ENCODE results near the gene HPCAL1.
"Not testable (repeated sequence)": the region's sequence is repeated elsewhere in the genome, so short reads cannot be mapped to it uniquely, and the experiment has no call there.

Gene HPCAL1

GRCh38 chr2:10285556-10286198, 17.0 kb upstream of the HPCAL1 start:
- DNase-seq, result no peak

- no peak for DNase-seq
Observed at GRCh38 chr2:10286216-10287037, 16.3 kb upstream of the HPCAL1 start.

DNA sequence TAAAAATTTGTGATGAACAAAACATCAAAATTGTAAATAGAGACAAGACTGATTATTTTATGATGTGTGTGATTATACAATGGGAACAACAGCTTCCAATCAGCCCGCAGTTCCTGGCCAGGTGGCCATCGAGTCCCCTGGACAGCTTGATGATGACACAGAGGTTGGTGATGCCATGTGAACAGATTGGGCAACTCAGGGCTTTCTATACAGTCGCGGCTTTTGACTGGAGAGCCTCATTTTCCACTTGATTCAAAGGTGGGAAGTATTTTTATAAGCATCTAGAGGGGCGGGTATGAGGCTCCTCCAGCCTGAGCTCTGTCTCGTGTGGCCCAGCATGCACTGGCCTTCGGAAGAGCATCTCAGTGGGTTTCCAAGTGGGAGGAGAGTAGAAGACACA, 14.9 kb upstream of the HPCAL1 start:
- no peak for DNase-seq

DNA sequence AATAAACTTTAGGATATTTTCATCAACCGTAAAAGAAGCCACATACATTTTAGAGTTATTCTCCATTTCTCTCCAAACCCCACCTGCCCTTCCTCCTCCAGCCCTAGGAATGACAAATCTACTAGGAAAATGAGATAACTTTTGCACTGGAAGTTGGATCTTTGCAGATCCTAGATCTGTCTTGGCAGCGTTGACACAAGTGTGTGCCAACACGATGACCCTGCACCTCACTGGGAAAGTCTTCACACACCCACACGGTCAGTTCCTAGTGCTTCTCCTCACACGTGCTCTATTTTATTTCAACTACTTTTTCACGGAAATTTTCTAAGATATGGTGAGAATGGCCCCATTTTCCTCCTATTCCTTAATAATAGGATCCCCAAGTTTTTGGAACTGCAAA, 14.1 kb upstream of the HPCAL1 start:
- DNase-seq, result no peak

DNA sequence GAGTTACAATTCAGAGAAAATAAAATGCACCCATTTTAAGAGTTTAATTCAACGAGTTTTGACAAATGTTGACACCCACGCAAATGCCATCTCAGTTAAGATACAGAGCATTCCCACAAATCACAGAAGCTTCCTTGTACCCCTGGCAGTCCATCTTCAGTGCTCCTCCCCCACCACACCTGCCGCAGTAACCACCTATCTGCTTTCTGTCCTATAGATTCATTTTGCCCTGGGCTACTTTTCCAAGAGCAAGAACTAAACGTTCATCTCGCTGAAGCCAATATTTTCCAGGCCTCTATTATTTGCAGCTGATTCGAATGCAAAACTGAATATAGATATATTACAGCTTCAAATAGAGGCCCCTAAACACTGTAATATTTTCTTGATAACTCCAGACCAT, 13.4 kb upstream of the HPCAL1 start:
- DNase-seq, result no peak

DNA sequence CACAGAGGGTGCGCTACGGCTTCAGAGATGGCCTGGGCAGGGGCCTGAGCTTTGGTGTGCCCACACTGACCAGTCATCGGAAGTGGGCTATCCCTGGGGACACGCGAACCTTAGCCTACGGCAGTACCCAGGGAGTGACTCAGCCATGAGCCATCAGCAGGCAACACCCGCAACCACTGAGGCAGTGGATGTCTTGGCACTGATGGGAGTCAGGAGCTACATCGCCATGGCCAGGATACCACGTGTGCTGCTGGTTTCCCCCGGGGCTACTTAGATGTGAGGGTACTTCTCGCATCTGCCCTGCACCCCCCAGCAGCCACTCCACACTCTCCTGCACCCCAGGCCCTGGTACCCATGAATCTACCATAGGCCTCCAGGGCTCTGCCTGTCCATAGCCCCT, 12.8 kb upstream of the HPCAL1 start:
- DNase-seq, result no peak

DNA sequence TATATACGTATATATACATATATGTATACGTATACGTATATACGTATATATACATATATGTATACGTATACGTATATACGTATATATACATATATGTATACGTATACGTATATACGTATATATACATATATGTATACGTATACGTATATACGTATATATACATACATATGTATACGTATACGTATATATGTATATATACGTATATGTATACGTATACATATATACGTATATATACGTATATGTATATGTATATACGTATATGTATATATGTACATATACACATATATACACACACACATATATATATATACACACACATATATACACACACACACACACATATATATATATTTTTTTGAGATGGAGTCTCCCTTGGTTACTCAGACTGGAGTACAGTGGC, 11.3 kb upstream of the HPCAL1 start:
- not testable (repeated sequence) for DNase-seq

GRCh38 chr2:10292033-10292432, 10.7 kb upstream of the HPCAL1 start:
- no peak for DNase-seq

DNA sequence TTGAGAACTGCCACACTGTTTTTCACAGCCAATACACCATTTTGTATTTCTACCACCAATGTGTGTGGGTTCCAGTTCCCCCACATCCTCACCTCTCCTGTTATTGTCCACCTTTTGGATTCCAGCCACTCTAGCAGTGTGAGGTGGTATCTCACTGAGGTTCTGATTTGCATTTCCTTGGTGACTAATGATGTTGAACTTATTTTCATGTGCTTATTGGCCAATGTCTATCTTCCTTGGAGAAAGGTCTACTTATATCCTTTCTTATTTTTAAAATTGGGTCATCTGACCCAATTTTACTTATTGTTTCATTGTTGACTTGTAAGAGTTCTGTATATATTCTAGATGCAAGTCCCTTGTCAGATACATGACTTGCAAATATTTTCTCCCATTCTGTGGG, 9.1 kb upstream of the HPCAL1 start:
- no peak for DNase-seq

DNA sequence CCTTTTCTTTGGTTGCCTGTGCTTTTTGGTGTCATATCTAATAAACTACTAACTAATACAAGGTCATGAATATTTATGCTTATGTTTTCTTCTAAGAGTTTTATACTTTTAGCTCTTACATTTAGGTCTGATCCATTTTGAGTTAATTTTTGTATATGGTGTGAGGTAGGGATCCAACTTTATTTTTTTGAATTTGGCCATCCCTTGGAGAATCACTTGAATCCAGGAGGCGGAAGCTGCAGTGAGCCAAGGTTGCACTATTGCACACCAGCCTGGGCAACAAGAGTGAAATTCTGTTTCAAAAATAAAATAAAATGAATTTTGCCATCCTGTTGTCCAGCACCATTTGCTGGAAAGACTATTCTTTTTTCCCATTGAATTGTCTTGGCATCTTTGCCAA, 8.6 kb upstream of the HPCAL1 start:
- DNase-seq, result no peak

- DNase-seq, result not testable (repeated sequence)
Observed at GRCh38 chr2:10295649-10296048, 7.1 kb upstream of the HPCAL1 start.

DNA sequence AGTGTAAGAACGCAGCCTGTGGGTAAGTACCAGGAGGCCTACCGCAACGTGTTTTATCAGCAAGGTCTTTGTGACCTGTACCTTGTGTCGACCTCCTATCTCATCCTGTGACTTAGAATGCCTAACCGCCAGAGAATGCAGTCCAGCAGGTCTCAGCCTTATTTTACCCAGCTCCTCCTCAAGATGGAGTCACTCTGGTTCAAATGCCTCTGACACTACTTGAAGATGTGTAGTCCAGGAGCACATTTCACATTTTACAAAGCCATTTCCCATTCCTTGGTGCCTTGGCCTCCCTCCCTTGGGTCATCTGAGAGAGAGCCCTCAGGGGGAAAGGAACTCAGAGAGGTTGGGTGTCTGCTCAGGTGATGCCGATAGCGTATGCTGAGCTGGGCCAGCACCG, 6.6 kb upstream of the HPCAL1 start:
- DNase-seq, result no peak

GRCh38 chr2:10297191-10297830, 5.4 kb upstream of the HPCAL1 start:
- DNase-seq, result no peak

- no peak for DNase-seq
Observed at GRCh38 chr2:10297959-10298531, 4.7 kb upstream of the HPCAL1 start.

DNA sequence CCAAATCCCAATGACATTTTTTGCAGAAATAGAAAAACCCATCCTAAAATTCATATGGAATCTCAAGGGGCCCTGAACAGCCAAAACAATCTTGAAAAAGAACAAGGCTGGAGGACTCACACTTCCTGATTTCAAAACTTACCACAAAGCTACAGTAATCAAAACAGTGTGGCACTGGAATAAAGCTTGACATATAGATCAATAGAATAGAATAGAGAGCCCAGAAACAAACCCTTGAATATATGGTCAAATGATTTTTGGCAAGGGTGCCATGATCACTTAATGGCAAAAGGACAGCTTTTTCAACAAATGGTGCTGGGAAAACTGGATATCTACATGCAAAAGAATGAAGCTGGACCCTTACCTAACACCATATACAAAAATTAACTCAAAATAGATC, 3.9 kb upstream of the HPCAL1 start:
- not testable (repeated sequence) for DNase-seq

DNA sequence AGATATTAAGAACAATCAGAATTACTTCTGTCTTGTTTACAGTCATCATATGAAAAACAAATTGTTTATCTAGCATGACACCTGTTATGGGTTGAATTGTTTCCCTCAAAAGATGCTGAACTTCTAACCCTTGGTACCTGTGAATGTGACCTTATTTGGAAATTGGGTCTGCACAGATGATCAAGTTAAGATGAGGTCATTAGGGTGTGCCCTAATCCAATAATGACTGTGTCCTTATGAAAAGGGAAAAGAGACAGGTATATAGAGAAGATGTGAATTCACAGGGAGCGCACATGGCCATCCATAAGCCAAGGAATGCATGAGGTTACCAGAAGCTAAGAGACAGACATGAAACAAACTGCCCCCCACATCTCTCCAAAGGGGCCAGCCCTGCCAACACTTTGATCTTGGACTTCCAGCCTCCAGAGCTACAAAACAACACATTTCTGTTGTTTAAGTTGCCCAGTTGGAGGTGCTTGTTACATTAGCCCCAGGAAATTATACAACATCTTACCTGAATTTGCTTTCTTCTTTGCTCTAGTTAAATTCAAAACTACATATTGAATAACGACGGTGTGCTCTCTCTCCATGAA, 2.3 kb upstream of the HPCAL1 start:
- DNase-seq, result no peak

- no peak for DNase-seq
Observed at GRCh38 chr2:10300997-10301940, 1.4 kb upstream of the HPCAL1 start.

DNA sequence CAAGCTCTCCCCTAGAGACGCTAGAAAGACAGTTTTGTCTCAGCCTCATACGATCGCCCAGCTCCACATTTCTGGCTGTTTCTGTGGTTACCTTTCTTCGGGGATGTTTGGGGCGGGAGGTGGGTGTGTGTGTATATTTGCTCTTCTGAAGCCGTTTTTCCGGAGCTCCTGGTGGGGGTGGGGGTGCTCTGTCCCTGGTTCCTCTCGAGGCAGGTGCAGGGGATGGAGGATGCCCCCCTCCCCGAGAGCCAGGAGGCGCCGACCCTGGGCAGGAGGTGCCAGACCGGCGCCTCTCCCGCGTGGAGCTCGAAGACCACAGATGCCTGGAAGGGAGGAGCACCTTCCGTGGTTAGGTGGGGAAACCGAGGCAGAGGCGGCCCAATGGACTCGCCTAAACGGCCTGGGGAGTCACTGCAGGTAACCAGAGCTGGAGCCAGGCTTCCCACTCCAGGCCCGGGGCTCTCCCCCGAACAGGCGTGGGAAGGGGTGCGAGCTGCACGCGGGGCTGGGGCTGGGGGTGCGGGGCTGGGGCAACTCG, 694 bp upstream of the HPCAL1 start:
- DNase-seq, result no peak

GRCh38 chr2:10303181-10303693, 533 bp downstream of the HPCAL1 start:
- no peak for DNase-seq

- DNase-seq, result no peak
Observed at GRCh38 chr2:10303694-10304378, 1.1 kb downstream of the HPCAL1 start.

All from NCI-H1930 (cell line).